ENCODE measurements around the gene SHC2. TPM values are rescaled to one million over a fixed set of nuclear protein-coding genes. Genes with fewer than 3 reads are reported as not detected.
A peak's percentile ranks its signal among the peaks of the same experiment; 100 is the strongest.

Gene SHC2
- total and polyA plus RNA-seq, 2 of the 8 experiments (the other 6 are each of a cell fraction or from before 2014, with no cell fraction given) = 4.4 to 7.3 TPM

GRCh38 chr19:498511-498891 is 37.7 kb upstream of the SHC2 start:
- H3K18ac ChIP-seq (ENCODE audit: extremely low read depth, low read length) = peak overlapping the region; percentile 60
- H2BK20ac ChIP-seq (ENCODE audit: low read length) = no peak overlapping the region
- no peak overlapping the region for H2BK120ac ChIP-seq (replicated peaks; ENCODE audit: low read depth, low read length)
- H4K20me1 ChIP-seq (replicated peaks in 1 of 2; ENCODE audit: control insufficient read depth in 1 of 2, insufficient read depth in 2 of 2, low read length in 2 of 2) = peaks cover 0 to 7% of the 10 kb centered on the region in 2 experiments
- no peak overlapping the region for H4K5ac ChIP-seq (ENCODE audit: insufficient read length, low read depth, low read length)
- H3K9me3 ChIP-seq (ENCODE audit: insufficient read depth in 2 of 2, low read depth in 1 of 2, low read length in 1 of 2) = no peaks in the 10 kb centered on the region
- peaks cover 10% of the 10 kb centered on the region; the same call in 1 of the 2 replicates for H3K23me2 ChIP-seq (ENCODE audit: low read depth, low read length)
- H3K4ac ChIP-seq (replicated peaks; ENCODE audit: insufficient read length, low read depth, low read length) = no peak overlapping the region
- no peak overlapping the region for H3K27ac ChIP-seq (ENCODE audit: low read depth, low read length)
- H2BK12ac ChIP-seq (ENCODE audit: low read depth, low read length) = peak overlapping the region; percentile 17; the same call in 1 of the 2 replicates
- TF ChIP-seq TEAD4 (IDR thresholded peaks at IDR 0.05; ENCODE audit: low read depth, low read length) = no peak
- no peak for TF ChIP-seq SP2 (IDR thresholded peaks at IDR 0.05; ENCODE audit: low read length)
- TF ChIP-seq GABPA (IDR thresholded peaks at IDR 0.05; ENCODE audit: borderline replicate concordance, insufficient read depth, low read length) = no peak
- no peak for TF ChIP-seq KDM4A (IDR thresholded peaks at IDR 0.05; ENCODE audit: low read depth, low read length, severe bottlenecking)
- no peak for TF ChIP-seq SIX5 (IDR thresholded peaks at IDR 0.05; ENCODE audit: low read depth, low read length)
- no peak for TF ChIP-seq NANOG (IDR thresholded peaks at IDR 0.05; ENCODE audit: insufficient read depth, low read depth, low read length, poor library complexity, severe bottlenecking)
- TF ChIP-seq CHD2 (IDR thresholded peaks at IDR 0.05; ENCODE audit: low read length) = no peak
- no peak for TF ChIP-seq MAFK (IDR thresholded peaks at IDR 0.05; ENCODE audit: low read depth, low read length)
- H3K9ac ChIP-seq (replicated peaks in 1 of 4; ENCODE audit: extremely low read depth in 1 of 4, low read depth in 3 of 4, low read length in 3 of 4) = no peak overlapping the region
- no peak overlapping the region for H2AK5ac ChIP-seq (ENCODE audit: low read depth, low read length)
- DNase-seq (ENCODE audit: low read depth in 1 of 2, low spot score in 2 of 2) (no peak), FAIRE-seq (no peak)
- peaks cover 0 to 3% (median 0%) of the 10 kb centered on the region in 4 experiments; a peak in 1 of 8 replicates for H3K36me3 ChIP-seq (ENCODE audit: control insufficient read depth in 2 of 4, insufficient read depth in 4 of 4, low read length in 3 of 4)
- H4K91ac ChIP-seq (replicated peaks; ENCODE audit: insufficient read length, low read length) = no peak overlapping the region
- WGBS, 2 experiments (ENCODE audit: extremely low coverage in 1 of 2, insufficient coverage in 1 of 2, insufficient read length in 1 of 2, insufficient replicate concordance in 2 of 2, low coverage in 1 of 2, low lambda C conversion rate in 2 of 2, missing lambda C conversion rate in 1 of 2) = 41% methylated on average over 11 of the region's 26 CpGs; no CpG with 5 or more reads in 1 of the 2 experiments
- H3K4me3 ChIP-seq (ENCODE audit: extremely low read depth in 1 of 4, insufficient read depth in 2 of 4, low read depth in 3 of 4, low read length in 4 of 4) = peak overlapping the region; percentile 31 to 74 (median 50); a peak in 5 of 8 replicates
- H2AFZ ChIP-seq (ENCODE audit: low read length) = no peak overlapping the region
- H3K23ac ChIP-seq (ENCODE audit: insufficient read length) = no peak overlapping the region
- ChIA-PET POLR2A (ENCODE audit: partially characterized antibody) (interaction anchor here (0.9 to 2.8 kb wide), 8 partner anchors 8 to 44 kb away, joined by 3 to 8 read pairs (median 4); partner anchors contain the start of gene CDC34), CTCF (ENCODE audit: partially characterized antibody) (interaction anchor here (0.6 to 1.5 kb wide), 5 partner anchors 8 to 209 kb away, joined by 3 to 15 read pairs (median 6); partner anchors contain the start of gene TPGS1)
- H3K4me2 ChIP-seq (ENCODE audit: insufficient read depth in 1 of 2, low read depth in 2 of 2, low read length in 2 of 2) = peak overlapping the region; percentile 80 to 98
- H4K8ac ChIP-seq (ENCODE audit: extremely low read depth, insufficient read depth, low read length) = peak overlapping the region; percentile 68
- peaks cover 19 to 26% (median 22%) of the 10 kb centered on the region in 4 experiments for H3K27me3 ChIP-seq (replicated peaks in 1 of 4; ENCODE audit: control insufficient read depth in 3 of 4, extremely low read depth in 1 of 4, insufficient read depth in 3 of 4, low read length in 3 of 4)
- H3K79me2 ChIP-seq (ENCODE audit: control insufficient read depth in 1 of 2, insufficient read depth in 2 of 2, low read length in 2 of 2) = no peaks in the 10 kb centered on the region
- H3K79me1 ChIP-seq (ENCODE audit: low read depth, low read length) = no peaks in the 10 kb centered on the region
- peaks cover 0 to 13% (median 8%) of the 10 kb centered on the region in 4 experiments; a peak in 5 of 7 replicates for H3K4me1 ChIP-seq (replicated peaks in 1 of 4; ENCODE audit: control insufficient read depth in 3 of 4, insufficient read depth in 4 of 4, low read length in 3 of 4)
- no peak overlapping the region for H2BK15ac ChIP-seq (ENCODE audit: low read length)
- no peak overlapping the region for H3K14ac ChIP-seq (ENCODE audit: insufficient read length)
- no peak overlapping the region for H3K56ac ChIP-seq (replicated peaks; ENCODE audit: insufficient read length, low read depth, low read length)
- no peak overlapping the region for H2BK5ac ChIP-seq (ENCODE audit: low read depth, low read length)

Measured in H1 (cell line).